Mesodermal cell (in vitro differentiated cells): ENCODE measurements around the gene UQCC2.

Experiments used
- H3K27ac ChIP-seq: 2 replicates; pipeline ENCODE4 v1.7.0; 2013; ENCODE audit warnings: mild to moderate bottlenecking, low read depth, low read length, moderate library complexity; ENCODE audit not compliant: severe bottlenecking
- H3K36me3 ChIP-seq: 2 replicates; pipeline ENCODE4 v1.7.1; 2013; ENCODE audit warnings: mild to moderate bottlenecking, low read length, moderate library complexity; ENCODE audit not compliant: control insufficient read depth, insufficient read depth
- H3K4me1 ChIP-seq: one replicate; pipeline ENCODE4 v1.7.1; 2013; ENCODE audit warnings: mild to moderate bottlenecking, low read length; ENCODE audit not compliant: insufficient read depth, control insufficient read depth, poor library complexity, severe bottlenecking
- H3K4me3 ChIP-seq: 2 replicates; pipeline ENCODE4 v1.7.0; 2013; ENCODE audit warnings: low read length, control low read depth, mild to moderate bottlenecking; ENCODE audit not compliant: insufficient read depth, poor library complexity, severe bottlenecking; ENCODE audit errors: extremely low read depth
- H3K9me3 ChIP-seq: 2 replicates; pipeline ENCODE4 v1.7.1; 2013; ENCODE audit warnings: mild to moderate bottlenecking, low read length, moderate library complexity; ENCODE audit not compliant: control insufficient read depth
- WGBS, 2 experiments: methylation state at CpG; one replicate each; pipeline ENCODE4 v1.1.5; 2013; ENCODE audit warnings: missing lambda C conversion rate in 2 of 2; ENCODE audit not compliant: insufficient coverage in 2 of 2; 5-methylcytosine and 5-hydroxymethylcytosine counted together

Gene UQCC2

GRCh38 chr6:33683576-33684427, 27.7 kb downstream of the UQCC2 start:
- Histone ChIP-seq H3K27ac (no peak overlapping the region), H3K9me3 (no peaks in the 10 kb centered on the region), H3K36me3 (no peaks in the 10 kb centered on the region), H3K4me1 (no peaks in the 10 kb centered on the region), H3K4me3 (no peak overlapping the region)
- WGBS, 2 experiments, result 91 to 94% methylated on average over 14 to 18 of the region's 19 CpGs

GRCh38 chr6:33683051-33683571, 28.4 kb downstream of the UQCC2 start:
- Histone ChIP-seq H3K27ac (no peak overlapping the region), H3K9me3 (no peaks in the 10 kb centered on the region), H3K4me3 (no peak overlapping the region), H3K4me1 (no peaks in the 10 kb centered on the region), H3K36me3 (no peaks in the 10 kb centered on the region)
- 90 to 91% methylated on average over 12 of the region's 15 CpGs for WGBS, 2 experiments

GRCh38 chr6:33682341-33682740, 29.2 kb downstream of the UQCC2 start:
- Histone ChIP-seq H3K4me3 (no peak overlapping the region), H3K36me3 (no peaks in the 10 kb centered on the region), H3K9me3 (no peaks in the 10 kb centered on the region), H3K4me1 (no peaks in the 10 kb centered on the region), H3K27ac (no peak overlapping the region)
- WGBS, 2 experiments, result 95 to 97% methylated on average over 10 to 12 of the region's 13 CpGs

GRCh38 chr6:33679761-33680160, 31.7 kb downstream of the UQCC2 start:
- Histone ChIP-seq H3K4me1 (no peaks in the 10 kb centered on the region), H3K9me3 (no peaks in the 10 kb centered on the region), H3K36me3 (no peaks in the 10 kb centered on the region), H3K4me3 (no peak overlapping the region), H3K27ac (no peak overlapping the region)
- WGBS, 2 experiments, result 93 to 94% methylated on average over 19 to 20 of the region's 20 CpGs

- 94 to 96% methylated on average over 12 of the region's 12 CpGs for whole genome bisulfite sequencing, 2 experiments
These were observed 32.5 kb downstream of the UQCC2 start for GRCh38 chr6:33678932-33679490.

GRCh38 chr6:33678233-33678931, 33.1 kb downstream of the UQCC2 start:
- no peak overlapping the region for H3K4me3 ChIP-seq
- WGBS, 2 experiments, result 92 to 94% methylated on average over 16 to 17 of the region's 24 CpGs
- H3K36me3 ChIP-seq, result no peaks in the 10 kb centered on the region
- H3K9me3 ChIP-seq, result no peaks in the 10 kb centered on the region
- no peak overlapping the region for H3K27ac ChIP-seq
- H3K4me1 ChIP-seq, result peaks cover 5% of the 10 kb centered on the region

More at GRCh38 chr6:33678932-33679490, 32.5 kb downstream of the UQCC2 start:
- Histone ChIP-seq H3K9me3 (no peaks in the 10 kb centered on the region), H3K4me1 (no peaks in the 10 kb centered on the region), H3K4me3 (no peak overlapping the region), H3K27ac (no peak overlapping the region), H3K36me3 (no peaks in the 10 kb centered on the region)

GRCh38 chr6:33677689-33678088, 33.8 kb downstream of the UQCC2 start:
- H3K4me1 ChIP-seq, result peaks cover 10% of the 10 kb centered on the region
- H3K4me3 ChIP-seq, result no peak overlapping the region
- no peaks in the 10 kb centered on the region for H3K9me3 ChIP-seq
- H3K27ac ChIP-seq, result no peak overlapping the region
- 92 to 94% methylated on average over 2 of the region's 2 CpGs for WGBS, 2 experiments
- H3K36me3 ChIP-seq, result no peaks in the 10 kb centered on the region

- Histone ChIP-seq H3K4me1 (peaks cover 10% of the 10 kb centered on the region), H3K4me3 (no peak overlapping the region), H3K9me3 (no peaks in the 10 kb centered on the region), H3K27ac (no peak overlapping the region), H3K36me3 (no peaks in the 10 kb centered on the region)
- 91 to 99% methylated on average over 5 to 6 of the region's 8 CpGs for WGBS, 2 experiments
These were observed 34.3 kb downstream of the UQCC2 start for GRCh38 chr6:33677143-33677660.

- H3K36me3 ChIP-seq, result no peaks in the 10 kb centered on the region
- H3K4me1 ChIP-seq, result peaks cover 10% of the 10 kb centered on the region
- H3K9me3 ChIP-seq, result no peaks in the 10 kb centered on the region
- 93 to 94% methylated on average over 10 to 12 of the region's 15 CpGs for WGBS, 2 experiments
- no peak overlapping the region for H3K27ac ChIP-seq
- H3K4me3 ChIP-seq, result no peak overlapping the region
These were observed 34.9 kb downstream of the UQCC2 start for GRCh38 chr6:33676416-33677142.

- no peak overlapping the region for H3K4me3 ChIP-seq
- peaks cover 10% of the 10 kb centered on the region for H3K4me1 ChIP-seq
- H3K36me3 ChIP-seq, result no peaks in the 10 kb centered on the region
- WGBS, 2 experiments, result 93 to 95% methylated on average over 6 to 7 of the region's 7 CpGs
- no peak overlapping the region for H3K27ac ChIP-seq
- H3K9me3 ChIP-seq, result no peaks in the 10 kb centered on the region
These were observed 35.5 kb downstream of the UQCC2 start for GRCh38 chr6:33675968-33676367.
